SW480 (cell line): ENCODE results near the gene PTPN4.
"Not testable (repeated sequence)": the region's sequence is repeated elsewhere in the genome, so short reads cannot be mapped to it uniquely, and the experiment has no call there.

Source experiments
- DNase-seq: peaks from one replicate; pipeline ENCODE4 v3.0.0-alpha.2; 2016; ENCODE audit warnings: low spot score

Gene PTPN4

DNA sequence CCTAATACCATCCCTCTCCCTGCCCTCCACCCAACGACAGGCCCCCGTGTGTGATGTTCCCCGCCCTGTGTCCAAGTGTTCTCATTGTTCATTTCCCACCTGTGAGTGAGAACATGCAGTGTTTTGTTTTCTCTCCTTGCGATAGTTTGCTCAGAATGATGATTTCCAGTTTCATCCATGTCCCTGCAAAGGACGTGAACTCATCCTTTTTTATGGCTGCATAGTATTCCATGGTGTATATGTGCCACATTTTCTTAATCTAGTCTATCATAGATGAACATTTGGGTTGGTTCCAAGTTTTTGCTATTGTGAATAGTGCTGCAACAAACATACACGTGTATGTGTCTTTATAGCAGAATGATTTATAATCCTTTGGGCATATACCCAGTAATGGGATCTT lies 44.7 kb downstream of the PTPN4 start:
- not testable (repeated sequence) for DNase-seq

DNA sequence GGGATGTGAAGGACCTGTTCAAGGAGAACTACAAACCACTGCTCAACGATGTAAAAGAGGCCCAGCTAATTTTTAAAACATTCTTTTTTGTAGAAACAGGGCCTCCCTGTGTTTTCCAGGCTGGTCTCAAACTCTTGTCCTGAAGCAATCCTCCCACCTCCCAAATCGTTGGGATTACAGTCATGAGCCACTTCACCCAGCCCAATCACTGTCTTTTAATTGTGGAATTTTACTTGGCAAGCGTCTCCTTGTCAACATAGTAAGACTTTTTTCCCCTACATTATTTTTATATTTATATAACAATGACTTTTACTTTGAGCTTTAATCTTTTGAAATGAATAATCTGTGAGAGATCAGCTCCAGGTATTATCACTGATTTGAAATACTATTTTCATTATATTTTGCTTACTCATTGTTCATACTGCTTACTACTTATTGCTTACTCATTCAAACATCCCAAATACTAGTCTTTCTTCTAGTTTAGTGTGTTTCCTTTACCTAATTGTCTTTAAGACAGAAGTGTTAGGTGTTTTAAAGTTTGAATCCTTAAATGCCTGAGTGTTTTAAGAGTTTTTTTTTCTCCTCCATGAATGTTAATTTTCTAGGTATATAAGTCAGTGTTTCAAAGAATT lies 48.9 kb downstream of the PTPN4 start:
- no peak for DNase-seq

DNA sequence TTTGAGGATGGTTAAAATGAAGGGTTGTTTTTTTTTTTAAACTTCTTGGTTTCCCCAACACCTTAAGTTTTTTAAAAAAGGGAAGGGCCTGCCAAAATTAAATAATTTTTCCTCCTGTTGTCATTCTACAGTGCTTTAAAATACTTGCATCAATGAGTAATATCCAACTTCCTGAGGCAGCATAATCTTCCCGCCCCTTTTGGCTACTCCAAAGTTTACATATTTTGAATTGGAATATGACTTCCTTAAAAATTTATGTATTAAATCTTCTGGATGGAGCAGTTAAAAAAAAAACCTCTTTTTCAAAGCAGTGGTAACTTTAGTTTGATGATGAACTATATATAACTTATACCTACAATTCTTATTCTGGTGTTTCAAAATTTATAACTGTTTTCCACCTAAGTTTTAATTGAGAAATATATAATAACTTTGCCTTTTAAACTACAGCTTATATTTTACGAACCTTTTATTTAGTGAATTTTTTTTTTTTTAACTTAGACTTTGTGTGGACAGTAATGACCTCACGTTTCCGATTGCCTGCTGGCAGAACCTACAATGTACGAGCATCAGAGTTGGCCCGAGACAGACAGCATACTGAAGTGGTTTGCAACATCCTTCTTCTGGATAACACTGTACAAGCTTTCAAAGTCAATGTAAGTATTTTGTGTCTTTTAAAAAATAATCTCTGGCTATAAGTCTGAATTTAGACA lies 49.8 kb downstream of the PTPN4 start:
- no peak for DNase-seq

DNA sequence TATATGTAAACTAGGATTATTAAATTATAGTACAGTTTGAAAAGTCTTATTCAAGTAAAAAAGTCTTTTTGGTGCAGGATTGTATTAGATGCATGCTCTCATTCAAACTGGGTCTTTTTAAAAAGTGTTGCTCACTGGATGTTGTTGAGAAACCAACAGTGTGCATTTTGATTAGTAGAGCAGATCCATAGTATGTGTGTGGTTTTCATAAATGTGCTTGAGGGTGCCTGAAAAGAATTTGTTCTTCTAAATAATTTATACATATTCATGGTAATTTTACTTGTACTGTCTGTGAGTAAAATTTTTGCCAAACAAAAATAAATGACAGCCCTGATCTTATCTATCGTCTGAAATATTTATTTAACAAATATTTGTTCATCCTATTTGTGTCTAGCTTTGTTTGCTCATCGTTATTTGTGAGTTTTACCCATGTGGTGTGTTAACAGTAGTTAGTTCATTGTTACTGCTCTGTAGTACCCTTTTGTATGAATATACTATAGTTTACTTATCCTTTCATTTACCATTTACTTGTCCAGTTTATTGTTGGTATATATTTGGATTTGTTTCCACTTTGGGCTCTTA lies 50.4 kb downstream of the PTPN4 start:
- no peak for DNase-seq

DNA sequence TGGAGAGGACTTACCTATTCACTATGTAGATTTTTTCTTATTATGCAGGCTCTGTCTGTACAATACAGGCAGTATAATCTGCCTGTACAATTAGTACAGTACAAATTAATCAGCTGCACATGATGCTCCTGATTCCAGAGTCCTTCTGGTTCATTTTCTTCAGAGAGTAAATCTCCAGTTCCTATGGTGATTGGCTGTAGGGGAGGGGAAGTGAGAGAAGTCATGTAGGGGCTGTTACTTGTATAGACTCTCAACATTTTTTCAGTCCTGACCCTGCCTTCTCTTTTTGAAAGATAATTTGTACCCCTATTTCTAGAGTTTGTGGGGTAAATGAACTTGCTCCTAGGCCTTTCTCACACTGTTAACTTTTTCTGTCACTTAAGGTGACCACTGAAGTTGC lies 54.5 kb downstream of the PTPN4 start:
- DNase-seq = no peak

DNA sequence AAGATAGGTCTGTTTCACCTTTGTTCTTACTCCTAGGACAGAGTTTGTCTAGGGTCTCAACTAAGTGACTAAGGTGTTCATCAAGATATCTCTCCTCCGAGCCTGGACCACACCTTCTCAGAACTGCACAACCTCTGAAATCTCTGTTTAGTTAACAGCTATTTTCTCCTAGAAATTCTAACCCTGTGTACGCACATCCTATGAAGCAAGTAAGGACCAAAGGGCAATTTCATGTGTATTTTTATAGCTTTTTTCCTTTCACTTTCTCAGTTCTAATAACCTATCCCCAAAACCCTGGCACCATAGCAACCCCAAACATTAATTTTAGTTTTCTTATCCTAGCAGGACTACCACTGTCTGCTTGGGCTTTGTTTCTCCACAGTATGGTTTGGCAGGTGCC lies 59.1 kb downstream of the PTPN4 start:
- no peak for DNase-seq

DNA sequence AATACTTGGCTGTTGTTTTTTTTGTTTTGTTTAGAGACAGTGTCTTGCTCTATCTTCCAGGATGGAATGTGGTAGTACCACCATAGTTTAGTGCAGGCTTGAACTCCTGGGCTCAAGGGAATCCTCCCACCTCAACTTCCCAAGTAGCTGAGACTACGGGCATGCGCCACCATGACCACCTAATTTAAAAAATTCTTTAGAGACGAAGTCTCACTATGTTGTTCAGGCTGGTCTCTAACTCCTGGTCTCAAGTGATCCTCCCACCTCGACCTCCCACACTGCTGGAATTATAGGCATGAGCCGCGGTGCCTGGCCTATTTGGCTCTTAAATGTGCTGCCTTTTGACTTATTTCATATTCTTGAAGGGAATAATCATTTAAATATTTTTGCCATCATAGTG lies 60.1 kb downstream of the PTPN4 start:
- no peak for DNase-seq

DNA sequence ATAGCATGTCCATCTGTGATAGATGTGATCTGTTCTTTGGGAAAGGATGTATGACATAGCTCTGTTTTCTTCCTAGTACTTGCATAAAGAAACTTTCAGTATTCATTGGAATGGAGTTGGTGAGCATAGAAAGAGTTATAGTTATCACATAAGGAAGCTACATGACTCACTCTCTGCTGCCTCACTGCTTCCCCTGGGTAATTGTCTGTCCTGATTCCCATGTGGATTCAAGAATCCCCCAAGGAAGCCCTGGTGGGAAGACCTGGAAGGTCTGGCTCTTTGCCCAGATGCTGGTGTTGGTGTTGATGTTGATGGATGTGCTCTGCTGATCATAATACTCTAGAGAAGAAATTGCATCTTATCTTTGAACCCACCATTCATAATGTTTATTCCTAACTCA lies 60.6 kb downstream of the PTPN4 start:
- DNase-seq = peak; percentile 14

DNA sequence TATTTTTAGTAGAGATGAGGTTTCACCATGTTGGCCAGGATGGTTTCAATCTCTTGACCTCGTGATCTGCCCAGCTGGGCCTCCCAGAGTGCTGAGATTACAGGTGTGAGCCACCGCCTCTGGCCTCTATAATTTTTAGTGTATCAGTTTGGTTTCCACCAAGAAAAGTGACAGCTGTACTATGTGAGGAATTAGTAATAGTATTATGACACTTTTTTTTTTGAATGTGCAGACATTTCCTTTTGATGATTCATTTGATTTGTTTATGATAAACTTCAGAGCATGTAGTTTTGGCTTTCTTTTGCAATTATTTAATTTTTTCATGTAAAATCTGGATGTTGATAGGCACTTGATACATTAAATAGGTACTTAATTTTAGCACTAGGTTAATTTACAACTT lies 61.5 kb downstream of the PTPN4 start:
- no peak for DNase-seq

DNA sequence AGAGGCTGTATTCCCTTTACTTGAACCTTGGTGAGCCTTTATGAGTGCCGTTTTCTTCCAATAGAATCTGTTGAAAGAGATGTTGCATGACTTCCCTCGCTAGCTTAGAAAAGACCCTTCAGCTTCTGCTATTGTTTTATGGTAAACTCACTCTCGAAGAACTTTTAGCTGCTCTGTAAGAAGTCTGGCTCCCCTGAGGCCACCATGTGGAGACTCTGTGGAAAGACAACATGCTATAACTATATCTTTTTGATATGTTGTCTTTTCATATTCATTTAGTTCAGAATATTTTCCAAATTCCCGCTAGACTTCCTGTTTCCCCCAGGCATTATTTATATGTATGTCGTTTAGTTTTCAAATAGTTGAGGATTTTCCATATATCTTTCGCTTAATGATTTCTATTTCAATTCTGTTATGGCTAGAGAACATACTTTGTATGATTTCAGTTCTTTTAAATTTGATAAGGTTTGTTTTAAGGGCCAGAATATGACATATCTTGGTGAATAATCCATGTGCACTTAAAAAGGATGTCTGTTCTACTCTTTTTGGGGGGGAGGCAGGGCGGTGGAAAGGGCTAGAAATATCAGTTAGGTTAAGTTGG lies 64.1 kb downstream of the PTPN4 start:
- DNase-seq = peak; percentile 28

DNA sequence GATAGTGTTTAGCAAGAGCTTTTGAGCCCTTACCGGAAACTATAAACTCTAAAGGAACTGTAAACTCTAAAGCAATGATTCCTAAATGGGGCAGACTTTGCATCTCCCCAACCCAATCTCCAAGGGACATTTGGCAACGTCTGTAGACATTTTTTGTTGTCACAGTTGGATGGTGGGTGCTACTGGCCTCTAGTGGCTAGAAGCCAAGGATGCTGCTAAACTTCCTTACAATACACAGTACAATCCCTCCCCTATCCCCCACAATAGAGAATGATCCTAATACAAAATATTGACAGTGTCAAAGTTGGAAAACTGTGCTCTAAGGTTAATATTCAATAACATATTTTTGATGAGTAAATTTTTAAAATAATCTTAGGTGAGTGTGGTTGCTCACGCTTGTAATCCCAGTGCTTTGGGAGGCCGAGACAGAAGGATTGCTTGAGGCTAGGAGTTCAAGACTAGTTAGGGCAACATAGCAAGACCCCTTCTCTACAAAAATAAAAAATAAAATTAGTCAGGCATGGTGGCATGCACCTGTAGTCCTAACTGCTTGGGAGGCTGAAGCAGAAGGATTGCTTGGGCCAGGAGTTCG lies 66.7 kb downstream of the PTPN4 start:
- peak; percentile 34 for DNase-seq

DNA sequence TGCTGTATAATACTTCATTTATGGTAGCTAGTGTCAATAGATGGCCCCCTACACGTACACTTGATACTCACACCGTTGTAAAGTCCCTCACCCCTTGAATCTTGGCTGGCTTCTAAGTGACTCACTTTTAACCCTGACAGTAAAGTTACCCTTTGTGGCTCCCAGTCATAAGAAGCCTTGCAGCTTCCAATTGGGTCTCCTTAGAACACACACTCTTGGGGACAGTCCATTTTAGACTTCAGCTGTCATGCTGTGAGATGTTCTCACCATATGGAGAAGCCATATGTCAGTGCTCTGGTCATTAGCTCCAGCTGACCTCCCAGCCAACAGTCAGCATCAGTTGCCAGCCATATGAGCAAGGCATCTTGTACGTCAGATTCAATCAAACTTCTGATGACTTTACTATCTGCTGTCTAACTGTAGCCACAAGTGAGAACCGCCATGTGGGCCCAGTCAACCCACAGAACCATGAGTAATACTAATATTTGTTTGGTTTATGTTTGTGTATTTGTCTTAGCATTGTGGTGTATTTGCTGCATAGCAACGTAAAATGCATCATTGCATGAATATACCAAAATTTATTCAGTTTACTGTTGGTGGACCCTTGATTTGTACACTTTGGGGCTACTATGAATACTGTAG lies 68.3 kb downstream of the PTPN4 start:
- no peak for DNase-seq

DNA sequence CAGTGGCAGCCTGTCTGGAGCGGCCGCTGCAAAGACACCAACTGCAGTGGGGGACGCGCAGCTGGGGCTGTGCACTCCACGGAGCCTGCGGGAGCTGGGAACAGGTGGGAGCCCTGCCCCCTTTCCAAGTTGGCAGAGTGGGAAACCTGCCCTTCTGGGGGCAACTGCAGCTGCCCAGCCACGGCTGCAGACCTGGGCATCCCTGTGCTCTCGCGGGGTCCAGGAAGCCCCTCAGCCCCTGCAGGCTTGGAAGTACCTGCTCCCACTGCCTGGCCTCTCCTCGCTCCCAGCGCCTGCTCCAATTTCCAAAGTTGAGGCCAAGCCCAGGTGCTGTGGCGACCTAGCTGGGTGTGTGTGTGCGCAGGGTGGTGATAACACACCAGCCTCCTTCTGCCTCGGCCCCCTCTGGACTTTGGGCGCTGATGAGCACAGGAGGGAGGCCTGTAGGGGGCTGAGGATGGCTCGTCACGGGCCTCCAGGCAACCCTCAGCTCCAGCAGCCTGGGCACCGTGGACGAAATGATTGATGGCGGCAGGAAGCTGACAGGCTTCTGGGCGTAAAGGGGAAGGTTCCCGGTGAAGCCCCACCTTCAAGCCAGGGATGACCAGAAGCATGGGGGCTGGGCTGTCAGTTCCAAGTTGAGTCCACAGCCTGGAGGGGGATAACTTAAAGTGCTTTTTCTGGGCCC lies 76.9 kb downstream of the PTPN4 start:
- DNase-seq = no peak

DNA sequence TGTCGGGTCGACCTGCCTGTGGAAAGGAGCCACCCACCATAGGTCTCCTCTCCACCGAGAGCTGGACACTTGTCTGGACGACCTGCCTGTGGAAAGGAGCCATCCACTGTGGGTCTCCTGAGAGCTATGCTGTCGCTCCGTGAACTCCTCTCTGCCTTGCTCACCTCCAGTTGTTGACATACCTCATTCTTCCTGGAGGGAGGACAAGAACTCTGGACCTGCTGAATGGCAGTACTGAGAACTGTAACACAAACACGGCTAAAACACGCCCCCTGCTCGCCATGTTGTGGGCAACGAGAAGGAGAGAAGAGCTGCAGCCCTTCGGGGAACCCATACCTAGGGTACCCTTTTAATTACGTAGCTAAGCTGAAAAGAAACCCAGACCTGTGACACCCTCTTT lies 77.6 kb downstream of the PTPN4 start:
- DNase-seq = no peak

DNA sequence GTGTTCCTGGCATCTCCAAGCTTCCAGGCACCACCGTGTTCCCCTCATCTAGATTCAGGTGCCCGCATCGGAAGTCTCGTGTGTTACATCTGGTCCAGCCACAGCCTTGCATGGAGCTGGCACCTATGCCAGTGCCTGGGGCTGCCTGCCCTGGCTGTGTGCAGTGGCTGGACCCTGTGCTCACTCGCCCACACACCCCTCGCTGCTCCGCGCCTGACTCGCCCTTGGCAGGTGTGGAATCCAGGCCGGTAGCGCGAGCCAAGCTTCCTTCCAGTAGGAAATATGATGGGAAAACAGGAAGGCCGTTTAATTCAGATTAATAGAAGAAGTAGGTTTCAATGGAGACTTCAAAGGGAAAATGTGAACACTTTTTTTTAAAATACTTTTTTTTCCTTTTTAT lies 78.0 kb downstream of the PTPN4 start:
- DNase-seq = no peak

DNA sequence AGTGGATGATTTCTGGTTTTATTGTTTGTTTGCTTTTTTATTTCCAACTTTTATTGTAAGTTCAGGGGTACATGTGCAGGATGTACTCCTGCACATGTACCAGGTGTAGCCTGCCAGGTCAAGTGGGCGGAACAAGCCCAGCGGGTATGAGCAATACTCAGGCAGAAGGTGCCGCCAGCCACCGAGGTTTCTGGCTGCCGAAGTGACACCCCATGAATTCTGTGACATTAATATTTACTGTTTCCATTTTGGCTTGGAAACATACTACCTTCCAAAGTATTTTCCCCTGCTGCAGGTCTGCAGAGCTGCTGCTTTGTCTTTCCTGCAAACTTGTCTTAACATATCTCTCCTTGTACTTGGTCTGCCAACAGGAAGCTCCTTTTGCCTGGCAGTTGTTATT lies 78.5 kb downstream of the PTPN4 start:
- DNase-seq = no peak

DNA sequence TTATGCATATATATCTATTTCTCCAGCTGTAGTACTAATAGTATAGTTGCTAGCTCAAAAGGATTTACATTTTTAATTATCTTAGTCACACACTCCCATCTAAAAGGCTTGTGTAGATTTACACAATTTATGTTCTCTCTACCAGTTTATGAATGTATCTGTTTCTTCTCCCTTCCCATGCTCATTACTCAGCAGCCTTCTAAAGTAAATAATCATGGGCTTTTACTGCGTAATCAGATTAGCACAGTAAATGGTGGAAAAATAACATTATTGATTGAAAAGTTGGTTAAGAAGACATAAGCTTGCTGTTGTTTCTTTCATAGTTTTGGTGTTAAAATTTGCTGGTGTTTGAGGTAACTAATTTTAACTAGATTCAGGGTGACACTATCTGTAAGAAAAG lies 81.8 kb downstream of the PTPN4 start:
- no peak for DNase-seq

DNA sequence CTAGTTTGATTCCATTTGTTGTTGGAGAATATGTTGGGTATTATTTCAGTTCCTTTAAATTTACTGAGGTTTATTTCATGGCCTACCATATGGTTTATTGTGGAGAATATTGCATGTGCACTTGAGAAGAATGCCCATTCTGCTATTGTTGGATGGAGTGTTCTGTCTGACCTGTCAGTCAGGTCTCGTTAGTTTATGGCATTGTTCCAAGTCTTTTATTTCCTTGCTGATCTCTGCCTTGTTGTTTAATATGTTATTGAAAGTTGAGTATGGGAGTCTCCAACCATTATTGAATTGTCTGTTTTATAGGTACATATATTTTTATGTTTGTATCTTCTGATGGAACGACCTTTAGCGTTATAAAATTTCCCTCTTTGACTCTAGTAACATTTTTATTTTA lies 86.3 kb downstream of the PTPN4 start:
- DNase-seq = no peak

DNA sequence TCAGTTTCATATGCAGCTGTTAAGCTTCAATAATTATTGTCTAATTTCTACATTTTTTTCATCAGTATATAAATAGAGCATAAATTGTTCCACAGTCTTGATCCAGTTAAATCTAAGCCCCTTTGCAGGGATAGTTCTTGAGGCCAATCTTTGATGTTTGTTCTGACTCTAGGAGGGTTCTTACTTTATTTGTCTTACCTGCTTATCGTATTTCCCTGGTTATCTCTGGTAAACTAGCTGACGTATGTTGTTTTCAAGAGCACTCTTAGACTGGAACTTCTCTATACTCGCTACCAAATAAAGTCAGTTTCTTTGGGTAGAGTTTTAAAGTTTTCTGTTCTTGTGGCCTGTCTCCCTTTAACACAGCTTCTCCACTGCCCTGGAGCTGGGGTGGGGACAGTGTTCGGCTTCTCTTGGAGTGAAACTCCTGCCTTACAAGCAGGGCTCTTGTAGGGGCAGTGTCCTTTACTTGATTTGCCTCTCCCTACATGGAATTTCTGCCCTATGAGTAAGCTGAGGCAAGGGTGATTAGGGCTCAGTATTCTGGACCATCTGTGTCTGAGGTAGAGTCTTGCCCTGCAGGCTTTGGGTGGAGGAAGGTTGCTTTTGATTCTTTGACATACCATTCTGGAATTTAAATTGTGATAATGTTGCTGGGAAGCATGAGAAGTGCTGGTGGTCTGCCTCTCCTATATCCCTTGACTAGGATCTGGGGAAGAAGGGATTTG lies 90.3 kb downstream of the PTPN4 start:
- no peak for DNase-seq

DNA sequence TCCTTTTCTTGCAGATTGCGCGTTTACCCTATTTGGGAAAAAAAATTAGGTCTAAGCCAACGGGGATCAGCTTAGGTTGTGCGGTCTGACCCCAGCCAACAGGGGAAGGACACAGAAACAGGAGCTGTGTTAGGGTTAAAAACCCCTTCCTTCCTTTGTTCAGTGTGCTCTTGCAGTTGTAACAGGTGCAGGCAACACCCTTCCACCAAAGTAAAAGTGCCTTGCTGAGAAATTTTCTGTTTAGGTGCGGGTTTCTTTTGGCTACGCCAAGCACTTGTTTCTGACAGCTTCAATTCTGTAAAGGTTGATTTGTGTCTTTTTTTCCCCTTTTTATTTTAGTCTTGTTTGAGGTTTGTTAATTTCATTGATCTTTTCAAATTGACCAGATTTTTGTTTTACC lies 92.5 kb downstream of the PTPN4 start:
- DNase-seq = no peak

DNA sequence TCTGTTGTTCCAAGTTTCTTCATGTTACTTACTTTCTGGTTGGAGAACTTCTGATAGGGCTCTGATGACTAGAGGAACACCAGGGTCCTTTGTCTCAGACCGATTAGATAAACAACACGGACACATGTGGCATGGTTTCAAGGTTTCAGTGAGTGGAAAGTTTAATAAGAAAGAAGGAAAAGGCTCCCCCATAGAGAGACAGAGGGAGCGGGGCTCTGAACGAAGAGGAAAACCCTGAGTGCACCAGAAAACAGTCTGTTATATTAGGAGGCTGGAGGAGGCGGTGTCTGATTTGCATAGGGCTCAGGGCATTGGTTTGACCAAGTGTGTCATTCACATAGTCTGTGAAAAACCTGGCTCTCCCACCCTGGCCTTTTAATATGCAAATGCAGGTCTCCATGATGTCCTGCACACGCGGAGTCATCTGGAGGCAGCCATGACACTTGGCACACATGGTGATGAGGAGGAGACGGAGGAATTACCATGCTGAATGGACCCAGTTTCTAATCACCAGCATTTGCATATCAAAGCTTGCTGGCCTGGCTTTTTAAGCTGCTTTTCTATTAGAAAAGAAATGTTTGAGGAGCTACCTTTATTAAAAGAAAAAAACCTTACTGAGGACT lies 94.2 kb downstream of the PTPN4 start:
- DNase-seq = no peak
